ENCODE measurements around the gene PSIP1. TPM values are rescaled to one million over a fixed set of nuclear protein-coding genes. Genes with fewer than 3 reads are reported as not detected.
A peak's percentile ranks its signal among the peaks of the same experiment; 100 is the strongest.

Gene PSIP1
- total and polyA plus RNA-seq, 9 of the 15 experiments (the other 6 are each of a cell fraction or from before 2014, with no cell fraction given) = 18.8 to 119 (median 59.9) TPM

GRCh38 chr9:15552636-15553527, 42.1 kb upstream of the PSIP1 start, which contains the start of gene CCDC171 (continued):
- TF ChIP-seq ZNF609 (CRISPR knock-in tag; IDR thresholded peaks at IDR 0.05; ENCODE audit: borderline replicate concordance) (no peak), WHSC1 (IDR thresholded peaks at IDR 0.05; ENCODE audit: low read length) (no peak), ATF4 (CRISPR knock-in tag; IDR thresholded peaks at IDR 0.05) (no peak), ZNF407 (IDR thresholded peaks at IDR 0.05; ENCODE audit: low read depth) (no peak), MNT (conservative IDR thresholded peaks at IDR 0.05) (peak; percentile 41 to 75; a peak in 3 of 4 replicates), IRF2 (CRISPR knock-in tag; IDR thresholded peaks at IDR 0.05) (no peak), ZNF512 (tag; IDR thresholded peaks at IDR 0.05) (no peak)

All from K562 (cell line).